Esophagus muscularis mucosa (tissue), 3 donors: ENCODE data around the gene NNAT.

Experiments
- CTCF ChIP-seq, 3 experiments: fragments of 200-600 bp in 2 of 3; fragments of 450-650 bp in 1 of 3; sonication (generic) in 2 of 3; IDR thresholded peaks; one replicate each; pipeline ENCODE4 v1.5.1; 2017 to 2019; ENCODE audit warnings: antibody characterized with exemption in 3 of 3, mild to moderate bottlenecking in 2 of 3, moderate library complexity in 1 of 3
- POLR2A ChIP-seq: fragments of 450-650 bp; IDR thresholded peaks from one replicate; pipeline ENCODE4 v1.6.1; 2017; ENCODE audit warnings: antibody characterized with exemption, moderate library complexity, mild to moderate bottlenecking, low read depth

- TF ChIP-seq POLR2A (no peak), CTCF (IDR thresholded peaks at IDR 0.05) (no peak)
Measured at GRCh38 chr20:37528446-37529213, 7.6 kb downstream of the NNAT start.
